GM06990 (cell line): Measurements from ENCODE around the gene CDH4.
"Not testable (repeated sequence)": the region's sequence is repeated elsewhere in the genome, so short reads cannot be mapped to it uniquely, and the experiment has no call there.

Experiments
- DNase-seq: peaks from one replicate; pipeline ENCODE4 v3.0.0-alpha.2; 2011; ENCODE audit not compliant: insufficient read length; ENCODE audit errors: extremely low read depth
- H3K27me3 ChIP-seq: replicated peaks from 2 replicates; pipeline ENCODE4 v1.6.0; 2011; ENCODE audit warnings: low read length; ENCODE audit not compliant: control insufficient read depth, insufficient read depth
- H3K36me3 ChIP-seq: 2 replicates; pipeline ENCODE4 v1.5.1; 2011; ENCODE audit warnings: low read length; ENCODE audit not compliant: control insufficient read depth, insufficient read depth
- H3K4me3 ChIP-seq: replicated peaks from 2 replicates; pipeline ENCODE4 v1.5.1; 2011; ENCODE audit warnings: low read depth, mild to moderate bottlenecking, control low read depth, low read length
- CTCF ChIP-seq: IDR thresholded peaks from 2 replicates; pipeline ENCODE4 v1.5.1; 2011; ENCODE audit warnings: low read length, control low read depth, mild to moderate bottlenecking, inconsistent platforms; ENCODE audit not compliant: insufficient read depth, poor library complexity, severe bottlenecking

Gene CDH4

GRCh38 chr20:61941721-61942405 lies 689.8 kb downstream of the CDH4 start:
- H3K36me3 ChIP-seq = no peaks in the 10 kb centered on the region
- DNase-seq = no peak
- TF ChIP-seq CTCF = no peak
- no peak overlapping the region for H3K4me3 ChIP-seq
- H3K27me3 ChIP-seq = no peaks in the 10 kb centered on the region

- H3K4me3 ChIP-seq = no peak overlapping the region
- DNase-seq = no peak
- no peaks in the 10 kb centered on the region for H3K27me3 ChIP-seq
- TF ChIP-seq CTCF = no peak
- H3K36me3 ChIP-seq = no peaks in the 10 kb centered on the region
These were observed 690.5 kb downstream of the CDH4 start for GRCh38 chr20:61942526-61942925.

GRCh38 chr20:61944967-61945366 lies 692.9 kb downstream of the CDH4 start:
- DNase-seq, H3K4me3 ChIP-seq, H3K36me3 ChIP-seq, H3K27me3 ChIP-seq: not testable (repeated sequence)

- H3K36me3 ChIP-seq, DNase-seq, H3K27me3 ChIP-seq, H3K4me3 ChIP-seq: not testable (repeated sequence)
These were observed 693.4 kb downstream of the CDH4 start for GRCh38 chr20:61945495-61945894.

GRCh38 chr20:61948056-61948455 lies 696.0 kb downstream of the CDH4 start:
- H3K36me3 ChIP-seq, H3K4me3 ChIP-seq, H3K27me3 ChIP-seq, DNase-seq: not testable (repeated sequence)

GRCh38 chr20:61948586-61949362 lies 696.7 kb downstream of the CDH4 start:
- DNase-seq = no peak
- H3K4me3 ChIP-seq = no peak overlapping the region

More at GRCh38 chr20:61948586-61949362, 696.7 kb downstream of the CDH4 start:
- TF ChIP-seq CTCF = no peak
- no peaks in the 10 kb centered on the region for H3K36me3 ChIP-seq
- H3K27me3 ChIP-seq = no peaks in the 10 kb centered on the region
